HCT116 (cell line): ENCODE results near the gene ADARB2.

Experiments used
- CTCF ChIP-seq, 3 experiments: fragments of 200-600 bp in 1 of 3; sonication (generic) in 1 of 3; IDR thresholded peaks in 2 of 3; conservative IDR thresholded peaks in 1 of 3; 2 replicates each; pipeline ENCODE4 v1.5.1; 2012 to 2017; ENCODE audit warnings: low read depth in 2 of 3, low read length in 2 of 3, antibody characterized with exemption in 1 of 3, borderline replicate concordance in 1 of 3, control low read depth in 1 of 3, mild to moderate bottlenecking in 1 of 3, mixed read lengths in 1 of 3, mixed run types in 1 of 3, moderate library complexity in 1 of 3; ENCODE audit not compliant: insufficient read depth in 1 of 3
- EZH2 ChIP-seq: fragments of 200-600 bp; sonication (generic); IDR thresholded peaks from 2 replicates; pipeline ENCODE4 v1.6.1; 2017; ENCODE audit warnings: antibody characterized with exemption, mixed run types
- EZH2phosphoT487 ChIP-seq: fragments of 200-600 bp; IDR thresholded peaks from 2 replicates; pipeline ENCODE4 v1.6.1; 2018; ENCODE audit warnings: antibody characterized with exemption, borderline replicate concordance
- MAX ChIP-seq: IDR thresholded peaks from 2 replicates; pipeline ENCODE4 v1.6.1; 2012
- POLR2A ChIP-seq: IDR thresholded peaks from 2 replicates; pipeline ENCODE4 v1.7.0; 2011; ENCODE audit warnings: borderline replicate concordance; ENCODE audit not compliant: insufficient read depth, insufficient read length; ENCODE audit errors: extremely low read depth
- POLR2AphosphoS5 ChIP-seq: IDR thresholded peaks from 2 replicates; pipeline ENCODE4 v1.6.1; 2011; ENCODE audit warnings: mild to moderate bottlenecking, low read depth, low read length, moderate library complexity
- RAD21 ChIP-seq: IDR thresholded peaks from 2 replicates; pipeline ENCODE4 v1.6.1; 2012; ENCODE audit warnings: low read depth, mild to moderate bottlenecking
- SIN3A ChIP-seq: IDR thresholded peaks from 2 replicates; pipeline ENCODE4 v1.6.1; 2012; ENCODE audit warnings: low read depth
- SP1 ChIP-seq: IDR thresholded peaks from 2 replicates; pipeline ENCODE4 v1.6.1; 2012; ENCODE audit warnings: low read depth

GRCh38 chr10:1329622-1330021, 407.7 kb downstream of the ADARB2 start:
- no peak for TF ChIP-seq RAD21
- TF ChIP-seq CTCF (IDR thresholded peaks at IDR 0.05 in 2 of 3, conservative IDR thresholded peaks at IDR 0.05 in 1 of 3; ENCODE audit: borderline replicate concordance in 1 of 3, insufficient read depth in 1 of 3, low read depth in 2 of 3, low read length in 2 of 3): no peak
- no peak for TF ChIP-seq POLR2AphosphoS5
- TF ChIP-seq SP1: no peak
- TF ChIP-seq POLR2A: no peak
- TF ChIP-seq EZH2: no peak
- TF ChIP-seq MAX: no peak
- no peak for TF ChIP-seq EZH2phosphoT487
- TF ChIP-seq SIN3A: no peak
